ENCODE data around the gene C1orf159. TPM values are rescaled to one million over a fixed set of nuclear protein-coding genes. Genes with fewer than 3 reads are reported as not detected.

C1orf159 gene
- total RNA-seq, 4 donors from 2014 or later: 6.9 to 19.6 (median 14.7) TPM

DNA sequence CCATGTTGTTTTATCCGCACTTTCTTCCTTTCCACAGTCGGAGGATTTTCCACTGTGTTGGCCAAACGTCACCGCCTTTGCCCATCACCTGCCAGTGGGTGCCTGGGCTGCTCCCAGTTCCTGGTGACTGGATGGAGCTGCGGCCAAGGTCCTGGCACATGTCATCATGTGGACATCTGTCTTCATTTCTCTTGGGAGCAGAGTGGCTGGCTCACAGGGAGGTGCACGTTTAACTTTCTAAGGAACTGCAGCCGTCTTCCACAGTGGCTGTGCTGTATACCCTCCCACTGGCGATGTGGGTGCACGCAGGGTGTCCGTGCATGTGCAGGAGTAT is 22.3 kb downstream of the C1orf159 start:
- H3K4me1 ChIP-seq: no peaks in the 10 kb centered on the region
- no peak for DNase-seq
- H3K36me3 ChIP-seq: no peaks in the 10 kb centered on the region
- H3K9me3 ChIP-seq: no peaks in the 10 kb centered on the region
- no peak overlapping the region for H3K4me3 ChIP-seq
- no peak overlapping the region for H3K27ac ChIP-seq
- WGBS, 2 donors: 82 to 88% methylated on average over 9 to 10 of the region's 10 CpGs
- intact Hi-C loops (cut with DNase I): no loop called here
- TF ChIP-seq POLR2A (IDR thresholded peaks at IDR 0.05): no peak
- TF ChIP-seq, protein P1, sequence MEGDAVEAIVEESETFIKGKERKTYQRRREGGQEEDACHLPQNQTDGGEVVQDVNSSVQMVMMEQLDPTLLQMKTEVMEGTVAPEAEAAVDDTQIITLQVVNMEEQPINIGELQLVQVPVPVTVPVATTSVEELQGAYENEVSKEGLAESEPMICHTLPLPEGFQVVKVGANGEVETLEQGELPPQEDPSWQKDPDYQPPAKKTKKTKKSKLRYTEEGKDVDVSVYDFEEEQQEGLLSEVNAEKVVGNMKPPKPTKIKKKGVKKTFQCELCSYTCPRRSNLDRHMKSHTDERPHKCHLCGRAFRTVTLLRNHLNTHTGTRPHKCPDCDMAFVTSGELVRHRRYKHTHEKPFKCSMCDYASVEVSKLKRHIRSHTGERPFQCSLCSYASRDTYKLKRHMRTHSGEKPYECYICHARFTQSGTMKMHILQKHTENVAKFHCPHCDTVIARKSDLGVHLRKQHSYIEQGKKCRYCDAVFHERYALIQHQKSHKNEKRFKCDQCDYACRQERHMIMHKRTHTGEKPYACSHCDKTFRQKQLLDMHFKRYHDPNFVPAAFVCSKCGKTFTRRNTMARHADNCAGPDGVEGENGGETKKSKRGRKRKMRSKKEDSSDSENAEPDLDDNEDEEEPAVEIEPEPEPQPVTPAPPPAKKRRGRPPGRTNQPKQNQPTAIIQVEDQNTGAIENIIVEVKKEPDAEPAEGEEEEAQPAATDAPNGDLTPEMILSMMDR (IDR thresholded peaks at IDR 0.05): no peak
- no peaks in the 10 kb centered on the region for H3K27me3 ChIP-seq

DNA sequence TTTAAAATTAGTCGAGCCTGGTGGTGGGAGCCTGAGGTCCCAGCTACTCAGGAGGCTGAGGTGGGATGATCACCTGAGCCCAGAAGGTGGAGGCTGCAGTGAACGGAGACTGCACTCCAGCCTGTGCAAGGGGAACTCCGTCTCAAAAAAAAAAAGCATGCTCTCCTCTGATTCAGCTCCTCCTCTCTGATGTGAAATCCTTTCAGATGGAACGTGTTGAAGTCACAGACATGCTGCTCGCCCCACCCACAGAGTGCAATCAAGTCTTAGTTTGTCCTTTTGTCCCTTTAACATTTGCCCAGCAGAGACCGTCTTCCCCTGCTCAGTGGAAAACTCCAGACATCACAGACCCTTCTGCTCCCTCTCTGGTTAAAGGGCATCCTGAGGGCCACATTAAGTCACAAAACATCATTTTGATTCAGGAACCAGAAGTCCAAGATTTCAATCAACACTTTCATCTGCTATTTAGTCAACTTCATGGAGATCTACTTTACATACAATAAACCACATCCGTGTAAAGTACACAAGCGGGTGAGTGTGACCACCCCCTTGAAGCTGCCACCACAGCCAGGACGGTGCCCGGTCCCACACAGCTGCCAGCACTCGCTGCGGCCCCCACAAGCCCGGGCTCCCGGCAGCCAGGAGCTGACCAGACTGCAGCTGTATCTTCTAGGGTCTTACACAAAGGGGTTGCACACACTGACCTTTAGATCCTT is 22.8 kb downstream of the C1orf159 start:
- Histone ChIP-seq H3K4me3 (no peak overlapping the region), H3K36me3 (no peaks in the 10 kb centered on the region), H3K27ac (no peak overlapping the region), H3K9me3 (no peaks in the 10 kb centered on the region), H3K4me1 (no peaks in the 10 kb centered on the region), H3K27me3 (no peaks in the 10 kb centered on the region)
- intact Hi-C loops (cut with DNase I): no loop called here
- WGBS, 2 donors: 71 to 76% methylated on average over 10 to 14 of the region's 14 CpGs
- DNase-seq: no peak
- TF ChIP-seq, protein P1 (IDR thresholded peaks at IDR 0.05): no peak
- TF ChIP-seq POLR2A (IDR thresholded peaks at IDR 0.05): no peak

DNA sequence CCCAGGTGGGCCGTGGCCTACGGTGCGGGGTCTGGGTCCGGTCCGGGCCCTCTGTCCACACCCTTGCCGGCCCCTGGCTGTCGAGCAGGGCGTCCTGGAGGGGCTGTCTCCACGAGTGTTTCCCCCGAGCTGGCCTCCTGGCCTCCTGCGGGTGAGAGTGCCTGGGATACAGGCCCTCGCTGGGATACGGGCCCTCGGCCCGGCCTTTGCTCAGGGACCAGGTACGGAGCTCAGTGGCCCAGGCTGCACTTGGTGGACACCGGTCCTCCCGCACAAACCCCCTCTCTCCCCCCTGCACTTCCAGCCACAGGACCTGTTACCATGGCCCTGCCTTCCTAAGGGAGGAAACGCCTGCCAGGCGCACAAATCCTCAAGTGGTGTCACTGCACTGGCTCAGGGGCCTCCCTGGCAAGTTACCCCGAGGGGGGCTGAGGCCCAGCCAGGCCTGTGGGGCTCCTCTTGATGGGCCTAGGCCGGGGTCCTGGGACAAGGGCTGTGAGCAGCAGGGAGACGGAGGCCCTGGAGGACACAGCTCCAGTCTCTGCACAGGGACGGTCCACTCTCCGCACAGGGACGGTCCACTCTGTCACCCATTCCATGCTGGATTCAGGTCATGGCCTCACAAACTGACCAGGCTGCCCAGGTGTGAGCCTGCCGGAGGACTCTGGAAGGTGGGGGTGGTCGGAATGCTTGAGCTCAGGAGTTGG is 23.6 kb downstream of the C1orf159 start:
- TF ChIP-seq POLR2A (IDR thresholded peaks at IDR 0.05): no peak
- TF ChIP-seq, protein P1 (IDR thresholded peaks at IDR 0.05): no peak
- intact Hi-C loops (cut with DNase I): no loop called here
- Histone ChIP-seq H3K4me3 (no peak overlapping the region), H3K36me3 (peaks cover 0 to 2% (median 0%) of the 10 kb centered on the region in 3 donors), H3K27me3 (no peaks in the 10 kb centered on the region), H3K4me1 (no peaks in the 10 kb centered on the region), H3K9me3 (no peaks in the 10 kb centered on the region), H3K27ac (no peak overlapping the region)
- DNase-seq: no peak
- 92% methylated on average over 6 of the region's 28 CpGs; no CpG with 5 or more reads in 1 of the 2 donors for WGBS, 2 donors

DNA sequence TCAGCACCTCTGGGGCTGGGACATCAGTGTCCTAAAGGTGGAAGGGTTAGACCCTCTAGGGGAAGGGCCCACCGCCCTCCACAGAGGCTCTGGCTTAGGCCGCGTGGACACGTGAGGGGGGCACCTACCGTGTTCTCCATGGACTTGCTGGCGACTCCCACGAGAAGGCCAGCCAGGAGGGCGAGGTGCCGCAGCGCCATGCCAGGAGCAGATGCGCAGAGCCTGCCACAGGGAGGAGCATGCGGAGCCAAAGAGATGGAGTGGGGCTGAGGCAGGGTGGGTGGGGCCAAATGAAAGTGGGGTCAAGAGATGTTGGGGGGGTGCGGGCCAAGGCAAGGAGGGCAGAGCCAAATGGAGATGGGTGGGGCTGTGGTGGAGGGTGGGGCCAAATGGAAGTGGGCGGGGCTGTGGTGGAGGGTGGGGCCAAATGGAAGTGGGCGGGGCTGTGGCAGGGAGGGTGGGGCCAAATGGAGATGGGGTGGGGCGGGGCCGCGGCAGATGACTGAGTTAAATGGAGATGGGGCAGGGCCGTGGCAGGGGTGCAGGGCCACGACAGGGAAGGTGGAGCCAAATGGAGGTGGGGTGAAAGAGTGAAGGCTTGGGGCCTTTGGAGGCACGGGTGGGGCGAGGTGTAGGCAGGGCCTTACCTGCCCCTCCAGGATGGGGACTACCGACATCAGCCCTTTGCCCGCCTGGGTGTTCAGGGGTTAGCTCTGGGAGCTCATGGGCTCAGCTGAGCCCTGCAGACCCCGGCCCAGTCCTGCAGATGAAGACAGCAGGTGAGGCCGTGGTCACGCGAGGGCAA is 24.3 kb downstream of the C1orf159 start:
- DNase-seq: no peak
- H3K9me3 ChIP-seq: no peaks in the 10 kb centered on the region
- no peak overlapping the region for H3K27ac ChIP-seq
- TF ChIP-seq, protein P1 (IDR thresholded peaks at IDR 0.05): no peak
- intact Hi-C loops (cut with DNase I): no loop called here
- H3K4me3 ChIP-seq: no peak overlapping the region
- H3K27me3 ChIP-seq: no peaks in the 10 kb centered on the region
- WGBS, 2 donors: 82 to 94% methylated on average over 12 to 13 of the region's 28 CpGs
- peaks cover 0 to 10% (median 0%) of the 10 kb centered on the region in 3 donors for H3K36me3 ChIP-seq
- no peaks in the 10 kb centered on the region for H3K4me1 ChIP-seq

Data from esophagus squamous epithelium (tissue), 5 donors.